Measurements from ENCODE around the gene LARP4B. TPM values are rescaled to one million over a fixed set of nuclear protein-coding genes. Genes with fewer than 3 reads are reported as not detected.

The LARP4B gene
- polyA plus RNA-seq, 2 of the 4 experiments (the other 2 are of a cell fraction) = 25.5 to 54.2 TPM

- H3K4me3 ChIP-seq = no peak overlapping the region
- no peaks in the 10 kb centered on the region for H3K4me1 ChIP-seq
- H3K4me2 ChIP-seq = no peak overlapping the region
- ChIA-PET POLR2A (no interaction called here), CTCF (interaction anchor here (0.6 to 1.1 kb wide), 2 partner anchors 8 to 100 kb away, joined by 3 to 4 read pairs; no protein-coding TSS in a partner anchor)
- ATAC-seq (no peak), DNase-seq (ENCODE audit: low read depth in 1 of 2, low spot score in 1 of 2) (no peak), FAIRE-seq (no peak)
- peaks cover 32% of the 10 kb centered on the region for H3K9me3 ChIP-seq
- TF ChIP-seq CHD2 (IDR thresholded peaks at IDR 0.05; ENCODE audit: low read length, partially characterized antibody) (no peak), BCL3 (IDR thresholded peaks at IDR 0.05) (no peak), CBX2 (IDR thresholded peaks at IDR 0.05; ENCODE audit: borderline replicate concordance, low read depth) (no peak), USF2 (IDR thresholded peaks at IDR 0.05) (no peak), REST (IDR thresholded peaks at IDR 0.05) (no peak), ZFP36 (IDR thresholded peaks at IDR 0.05; ENCODE audit: borderline replicate concordance, partially characterized antibody) (peak; percentile 84), KDM1A (IDR thresholded peaks at IDR 0.05; ENCODE audit: low read depth) (no peak)
- WGBS (ENCODE audit: missing lambda C conversion rate) = 95% methylated on average over 1 of the region's 1 CpG
- H3K27ac ChIP-seq = no peak overlapping the region
These were observed 134.3 kb downstream of the LARP4B start for GRCh38 chr10:797179-797578.

GRCh38 chr10:796233-796632 lies 135.3 kb downstream of the LARP4B start:
- ATAC-seq (no peak), DNase-seq (ENCODE audit: low read depth in 1 of 2, low spot score in 1 of 2) (no peak), FAIRE-seq (no peak)
- TF ChIP-seq PHF8 (IDR thresholded peaks at IDR 0.05; ENCODE audit: borderline replicate concordance, low read depth) = no peak
- TF ChIP-seq ESRRA (IDR thresholded peaks at IDR 0.05; ENCODE audit: borderline replicate concordance, low read length) = no peak
- no peak for TF ChIP-seq CTCF (IDR thresholded peaks at IDR 0.05)
- TF ChIP-seq CHD4 (IDR thresholded peaks at IDR 0.05; ENCODE audit: borderline replicate concordance) = no peak
- no peak for TF ChIP-seq RFX5 (IDR thresholded peaks at IDR 0.05)
- TF ChIP-seq USF2 (IDR thresholded peaks at IDR 0.05) = no peak
- TF ChIP-seq ZC3H11A (IDR thresholded peaks at IDR 0.05) = no peak
- TF ChIP-seq PBX3 (IDR thresholded peaks at IDR 0.05) = no peak
- no peak for TF ChIP-seq GATA3 (IDR thresholded peaks at IDR 0.05; ENCODE audit: borderline replicate concordance)
- no peak for TF ChIP-seq HDAC2 (IDR thresholded peaks at IDR 0.05)
- TF ChIP-seq TP53 (CRISPR knock-in tag; IDR thresholded peaks at IDR 0.05) = no peak
- TF ChIP-seq E2F6 (IDR thresholded peaks at IDR 0.05; ENCODE audit: borderline replicate concordance, low read depth) = no peak
- no peak for TF ChIP-seq MYC (IDR thresholded peaks at IDR 0.05; ENCODE audit: borderline replicate concordance, low read length)
- no peak for TF ChIP-seq RARB (CRISPR knock-in tag; IDR thresholded peaks at IDR 0.05)
- TF ChIP-seq ATOH8 (CRISPR knock-in tag; IDR thresholded peaks at IDR 0.05; ENCODE audit: low read depth) = no peak
- TF ChIP-seq HOXA7 (CRISPR knock-in tag; IDR thresholded peaks at IDR 0.05) = no peak
- TF ChIP-seq KDM5A (IDR thresholded peaks at IDR 0.05) = no peak
- TF ChIP-seq KDM1A (IDR thresholded peaks at IDR 0.05; ENCODE audit: low read depth) = no peak
- TF ChIP-seq HOXB13 (CRISPR knock-in tag; IDR thresholded peaks at IDR 0.05; ENCODE audit: low read depth) = no peak
- Histone ChIP-seq H3K27ac (no peak overlapping the region), H3K4me1 (no peaks in the 10 kb centered on the region), H3K4me2 (no peak overlapping the region), H3K4me3 (no peak overlapping the region), H3K9me3 (peaks cover 32% of the 10 kb centered on the region)
- ChIA-PET POLR2A (no interaction called here), CTCF (interaction anchor here (0.6 to 1.5 kb wide), 2 partner anchors 10 to 215 kb away, joined by 4 read pairs; no protein-coding TSS in a partner anchor)
- WGBS (ENCODE audit: missing lambda C conversion rate) = 73% methylated on average over 4 of the region's 4 CpGs

Data from A549 (cell line).